Transverse colon (tissue), 4 donors: ENCODE results near the gene UNC13A.

Experiments used
- POLR2AphosphoS5 ChIP-seq, 3 donors: sonication (generic); formaldehyde crosslinking; IDR thresholded peaks; one replicate each; pipeline ENCODE4 v1.6.1; 2016; ENCODE audit warnings: antibody characterized with exemption in 3 of 3
- TF ChIP-seq, protein P1 (sequence below), 5 experiments: fragments of 200-600 bp in 3 of 5; fragments of 450-650 bp in 2 of 5; sonication (generic) in 3 of 5; IDR thresholded peaks; 1 replicate in 2 of 5; 2 replicates in 3 of 5; pipeline ENCODE4 v1.5.1; 2016 to 2017; ENCODE audit warnings: antibody characterized with exemption in 5 of 5, inconsistent platforms in 3 of 5, mild to moderate bottlenecking in 2 of 5, moderate library complexity in 1 of 5

GRCh38 chr19:17646441-17646840 lies 41.7 kb downstream of the UNC13A start:
- TF ChIP-seq POLR2AphosphoS5 (IDR thresholded peaks at IDR 0.05) = no peak
- TF ChIP-seq, protein P1, sequence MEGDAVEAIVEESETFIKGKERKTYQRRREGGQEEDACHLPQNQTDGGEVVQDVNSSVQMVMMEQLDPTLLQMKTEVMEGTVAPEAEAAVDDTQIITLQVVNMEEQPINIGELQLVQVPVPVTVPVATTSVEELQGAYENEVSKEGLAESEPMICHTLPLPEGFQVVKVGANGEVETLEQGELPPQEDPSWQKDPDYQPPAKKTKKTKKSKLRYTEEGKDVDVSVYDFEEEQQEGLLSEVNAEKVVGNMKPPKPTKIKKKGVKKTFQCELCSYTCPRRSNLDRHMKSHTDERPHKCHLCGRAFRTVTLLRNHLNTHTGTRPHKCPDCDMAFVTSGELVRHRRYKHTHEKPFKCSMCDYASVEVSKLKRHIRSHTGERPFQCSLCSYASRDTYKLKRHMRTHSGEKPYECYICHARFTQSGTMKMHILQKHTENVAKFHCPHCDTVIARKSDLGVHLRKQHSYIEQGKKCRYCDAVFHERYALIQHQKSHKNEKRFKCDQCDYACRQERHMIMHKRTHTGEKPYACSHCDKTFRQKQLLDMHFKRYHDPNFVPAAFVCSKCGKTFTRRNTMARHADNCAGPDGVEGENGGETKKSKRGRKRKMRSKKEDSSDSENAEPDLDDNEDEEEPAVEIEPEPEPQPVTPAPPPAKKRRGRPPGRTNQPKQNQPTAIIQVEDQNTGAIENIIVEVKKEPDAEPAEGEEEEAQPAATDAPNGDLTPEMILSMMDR (IDR thresholded peaks at IDR 0.05) = no peak
